Stimulated activated effector memory CD8-positive, alpha-beta T cell treated with anti-CD3 and anti-CD28 coated beads, Interleukin-12 subunit alpha, Interleukin-12 subunit beta, amount 100 ng/mL, for 72 hours (primary cell): ENCODE results near the gene ZNF318.

Source experiments
- ATAC-seq: fragments of 150-1000 bp; cut with Tn5 transposase; 2 replicates; pipeline ENCODE4 v1.10.0; 2021
- DNase-seq, 2 donors: peaks; one replicate each; pipeline ENCODE4 v3.0.0; 2021 to 2022; ENCODE audit warnings: low spot score in 2 of 2
- H3K27ac Mint-ChIP-seq: one replicate; pipeline ENCODE4 v1.8.0; 2022; ENCODE audit warnings: mild to moderate bottlenecking, mixed read lengths
- H3K36me3 Mint-ChIP-seq: one replicate; pipeline ENCODE4 v1.8.0; 2022; ENCODE audit warnings: mild to moderate bottlenecking, mixed read lengths
- H3K4me1 Mint-ChIP-seq: one replicate; pipeline ENCODE4 v1.8.0; 2022; ENCODE audit warnings: mixed read lengths
- H3K4me3 Mint-ChIP-seq: one replicate; pipeline ENCODE4 v1.8.0; 2022; ENCODE audit warnings: mild to moderate bottlenecking, mixed read lengths
- H3K9me3 Mint-ChIP-seq: one replicate; pipeline ENCODE4 v1.8.0; 2022; ENCODE audit warnings: mixed read lengths

Gene ZNF318

GRCh38 chr6:43331891-43332290 is 37.6 kb downstream of the ZNF318 start:
- Mint-ChIP-seq H3K4me3 (no peak overlapping the region), H3K36me3 (peaks cover 8% of the 10 kb centered on the region), H3K27ac (no peak overlapping the region), H3K9me3 (no peaks in the 10 kb centered on the region), H3K4me1 (peaks cover 12% of the 10 kb centered on the region)
- ATAC-seq (no peak), DNase-seq (no peak)

GRCh38 chr6:43331470-43331869 is 38.0 kb downstream of the ZNF318 start:
- Mint-ChIP-seq H3K4me3 (no peak overlapping the region), H3K27ac (no peak overlapping the region), H3K36me3 (peaks cover 5% of the 10 kb centered on the region), H3K4me1 (peaks cover 12% of the 10 kb centered on the region), H3K9me3 (no peaks in the 10 kb centered on the region)
- no peak for ATAC-seq
- no peak for DNase-seq

- Mint-ChIP-seq H3K4me1 (peaks cover 12% of the 10 kb centered on the region), H3K36me3 (no peaks in the 10 kb centered on the region), H3K9me3 (no peaks in the 10 kb centered on the region), H3K4me3 (no peak overlapping the region), H3K27ac (no peak overlapping the region)
- DNase-seq (no peak), ATAC-seq (no peak)
Observed at GRCh38 chr6:43328528-43328927, 40.9 kb downstream of the ZNF318 start.

GRCh38 chr6:43325876-43326275 is 43.6 kb downstream of the ZNF318 start:
- Mint-ChIP-seq H3K4me1 (no peaks in the 10 kb centered on the region), H3K9me3 (no peaks in the 10 kb centered on the region), H3K4me3 (no peak overlapping the region), H3K27ac (no peak overlapping the region), H3K36me3 (no peaks in the 10 kb centered on the region)
- ATAC-seq (no peak), DNase-seq (no peak)

- DNase-seq (no peak), ATAC-seq (no peak)
- H3K27ac Mint-ChIP-seq, result no peak overlapping the region
- H3K4me1 Mint-ChIP-seq, result no peaks in the 10 kb centered on the region
- no peaks in the 10 kb centered on the region for H3K36me3 Mint-ChIP-seq
- no peak overlapping the region for H3K4me3 Mint-ChIP-seq
- no peaks in the 10 kb centered on the region for H3K9me3 Mint-ChIP-seq
Observed at GRCh38 chr6:43318011-43318410, 51.4 kb downstream of the ZNF318 start.

GRCh38 chr6:43313813-43314212 is 55.6 kb downstream of the ZNF318 start:
- H3K4me1 Mint-ChIP-seq, result no peaks in the 10 kb centered on the region
- DNase-seq (no peak), ATAC-seq (no peak)
- no peak overlapping the region for H3K4me3 Mint-ChIP-seq
- no peak overlapping the region for H3K27ac Mint-ChIP-seq
- H3K9me3 Mint-ChIP-seq, result no peaks in the 10 kb centered on the region
- no peaks in the 10 kb centered on the region for H3K36me3 Mint-ChIP-seq

GRCh38 chr6:43311666-43312065 is 57.8 kb downstream of the ZNF318 start:
- ATAC-seq, result no peak
- Mint-ChIP-seq H3K9me3 (no peaks in the 10 kb centered on the region), H3K27ac (peak overlapping the region; percentile 10)

GRCh38 chr6:43310624-43311023 is 58.8 kb downstream of the ZNF318 start:
- no peaks in the 10 kb centered on the region for H3K4me1 Mint-ChIP-seq
- H3K27ac Mint-ChIP-seq, result no peak overlapping the region
- ATAC-seq (no peak), DNase-seq (no peak)
- H3K36me3 Mint-ChIP-seq, result no peaks in the 10 kb centered on the region
- H3K4me3 Mint-ChIP-seq, result no peak overlapping the region
- H3K9me3 Mint-ChIP-seq, result no peaks in the 10 kb centered on the region

More at GRCh38 chr6:43311666-43312065, 57.8 kb downstream of the ZNF318 start:
- DNase-seq, result no peak
- H3K36me3 Mint-ChIP-seq, result no peaks in the 10 kb centered on the region
- H3K4me1 Mint-ChIP-seq, result no peaks in the 10 kb centered on the region
- H3K4me3 Mint-ChIP-seq, result no peak overlapping the region

- H3K4me3 Mint-ChIP-seq, result no peak overlapping the region
- no peaks in the 10 kb centered on the region for H3K36me3 Mint-ChIP-seq
- H3K9me3 Mint-ChIP-seq, result no peaks in the 10 kb centered on the region
- no peaks in the 10 kb centered on the region for H3K4me1 Mint-ChIP-seq
- no peak for ATAC-seq
- no peak overlapping the region for H3K27ac Mint-ChIP-seq
- DNase-seq, result no peak
Observed at GRCh38 chr6:43310134-43310533, 59.3 kb downstream of the ZNF318 start.

GRCh38 chr6:43308990-43309477 is 60.4 kb downstream of the ZNF318 start:
- ATAC-seq, result no peak
- Mint-ChIP-seq H3K4me3 (peak overlapping the region; percentile 73), H3K4me1 (no peaks in the 10 kb centered on the region), H3K9me3 (no peaks in the 10 kb centered on the region), H3K36me3 (no peaks in the 10 kb centered on the region), H3K27ac (peak overlapping the region; percentile 45)
- DNase-seq, result no peak

GRCh38 chr6:43308101-43308989 is 61.1 kb downstream of the ZNF318 start, which contains the start of gene CRIP3:
Gene CRIP3 (minus strand): TSS chr6:43308826. CDS start chr6:43308792, 34 bp downstream.
- Mint-ChIP-seq H3K4me1 (no peaks in the 10 kb centered on the region), H3K36me3 (no peaks in the 10 kb centered on the region), H3K27ac (peak within 1 kb of the TSS; percentile 45), H3K4me3 (peak within 1 kb of the TSS; percentile 73), H3K9me3 (no peaks in the 10 kb centered on the region)
- DNase-seq (peak in 1 of 2 donors; percentile 22), ATAC-seq (peak; percentile 84)

GRCh38 chr6:43307451-43308100 is 61.9 kb downstream of the ZNF318 start:
- H3K36me3 Mint-ChIP-seq, result no peaks in the 10 kb centered on the region
- H3K9me3 Mint-ChIP-seq, result no peaks in the 10 kb centered on the region
- H3K4me1 Mint-ChIP-seq, result no peaks in the 10 kb centered on the region
- no peak for DNase-seq
- no peak overlapping the region for H3K27ac Mint-ChIP-seq
- no peak for ATAC-seq
- peak overlapping the region; percentile 73 for H3K4me3 Mint-ChIP-seq

GRCh38 chr6:43306086-43306485 is 63.4 kb downstream of the ZNF318 start:
- Mint-ChIP-seq H3K4me1 (no peaks in the 10 kb centered on the region), H3K4me3 (no peak overlapping the region), H3K27ac (no peak overlapping the region), H3K36me3 (no peaks in the 10 kb centered on the region), H3K9me3 (no peaks in the 10 kb centered on the region)
- ATAC-seq (no peak), DNase-seq (no peak)

GRCh38 chr6:43304882-43305281 is 64.6 kb downstream of the ZNF318 start:
- Mint-ChIP-seq H3K27ac (no peak overlapping the region), H3K36me3 (no peaks in the 10 kb centered on the region), H3K4me1 (no peaks in the 10 kb centered on the region), H3K4me3 (no peak overlapping the region), H3K9me3 (no peaks in the 10 kb centered on the region)
- DNase-seq (no peak), ATAC-seq (no peak)

GRCh38 chr6:43304361-43304760 is 65.1 kb downstream of the ZNF318 start:
- DNase-seq (no peak), ATAC-seq (no peak)
- Mint-ChIP-seq H3K27ac (no peak overlapping the region), H3K4me3 (no peak overlapping the region), H3K9me3 (no peaks in the 10 kb centered on the region), H3K36me3 (no peaks in the 10 kb centered on the region), H3K4me1 (no peaks in the 10 kb centered on the region)
